ENCODE data around the gene NID1. TPM values are rescaled to one million over a fixed set of nuclear protein-coding genes. Genes with fewer than 3 reads are reported as not detected.
"Not testable (repeated sequence)": the region's sequence is repeated elsewhere in the genome, so short reads cannot be mapped to it uniquely, and the experiment has no call there.

The NID1 gene
- total and polyA plus RNA-seq, 10 donors, result 6.8 to 178 (median 81.2) TPM

DNA sequence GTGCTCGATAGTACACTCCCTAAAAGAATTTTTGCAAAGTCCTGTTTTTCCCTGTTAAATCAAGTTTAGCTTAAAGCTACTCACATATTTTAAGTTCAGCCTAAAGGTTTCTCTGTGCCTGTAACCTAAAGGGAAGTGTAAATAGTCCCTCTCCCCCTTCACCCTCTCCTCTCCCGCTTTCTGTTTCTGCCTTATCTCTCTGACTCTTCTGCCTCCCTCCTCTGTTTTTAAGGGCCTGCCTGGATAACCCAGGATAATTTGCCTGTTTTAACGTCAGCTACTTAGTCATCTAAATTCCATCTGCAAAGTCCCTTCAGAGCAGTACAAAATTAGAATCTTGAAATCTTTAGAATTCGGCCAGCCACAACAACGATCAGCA lies 92.6 kb downstream of the NID1 start:
- WGBS, 5 donors, result 30 to 46% (median 39%) methylated on average over 5 of the region's 5 CpGs
- intact Hi-C loops (cut with DNase I; ENCODE audit: low total_unique reads), result loop anchor here (5.0 kb wide), 1 partner anchor 455 kb away; no protein-coding TSS in a partner anchor

DNA sequence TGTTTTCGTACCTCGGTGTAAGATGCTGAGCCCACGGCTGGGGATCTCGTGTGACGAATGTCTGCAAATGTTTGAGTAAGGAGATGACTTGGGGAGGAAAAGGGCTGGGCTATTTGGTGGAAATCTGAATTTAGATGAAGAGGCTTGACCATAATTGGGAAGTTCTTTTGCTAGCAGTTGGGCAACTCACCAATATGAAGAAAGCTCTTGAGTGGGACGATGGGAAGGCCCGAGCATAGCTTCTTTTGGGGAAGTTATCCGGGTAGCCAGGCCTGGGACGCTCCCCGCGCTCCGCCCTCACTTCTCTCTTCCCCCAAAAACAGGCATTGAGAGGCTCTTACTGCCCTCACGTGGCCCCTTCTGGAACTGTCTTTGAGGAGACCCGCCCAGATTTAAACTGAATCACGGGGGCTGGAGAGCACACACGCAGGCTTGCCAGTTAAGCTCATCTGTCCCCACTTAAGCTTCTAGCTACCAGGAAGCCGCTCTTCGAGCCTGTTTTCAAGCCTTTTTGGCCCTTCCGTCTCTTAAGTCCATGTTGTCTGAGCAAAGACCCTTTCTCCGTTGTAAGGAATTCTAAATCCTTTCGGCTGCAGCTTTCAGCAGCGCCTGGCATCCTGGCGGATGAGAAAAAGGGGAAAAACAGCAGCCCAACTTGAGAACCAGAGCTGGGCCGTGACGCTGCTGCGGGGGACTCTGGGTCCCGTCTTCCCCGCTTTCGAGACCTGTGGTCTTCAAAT lies 93.1 kb downstream of the NID1 start:
- H3K36me3 ChIP-seq, result peaks cover 0 to 10% (median 0%) of the 10 kb centered on the region in 6 donors
- peak overlapping the region; percentile 58 to 95 (median 90) for H3K27ac ChIP-seq
- H3K27me3 ChIP-seq (replicated peaks in 1 of 7), result no peaks in the 10 kb centered on the region
- TF ChIP-seq, protein P1, sequence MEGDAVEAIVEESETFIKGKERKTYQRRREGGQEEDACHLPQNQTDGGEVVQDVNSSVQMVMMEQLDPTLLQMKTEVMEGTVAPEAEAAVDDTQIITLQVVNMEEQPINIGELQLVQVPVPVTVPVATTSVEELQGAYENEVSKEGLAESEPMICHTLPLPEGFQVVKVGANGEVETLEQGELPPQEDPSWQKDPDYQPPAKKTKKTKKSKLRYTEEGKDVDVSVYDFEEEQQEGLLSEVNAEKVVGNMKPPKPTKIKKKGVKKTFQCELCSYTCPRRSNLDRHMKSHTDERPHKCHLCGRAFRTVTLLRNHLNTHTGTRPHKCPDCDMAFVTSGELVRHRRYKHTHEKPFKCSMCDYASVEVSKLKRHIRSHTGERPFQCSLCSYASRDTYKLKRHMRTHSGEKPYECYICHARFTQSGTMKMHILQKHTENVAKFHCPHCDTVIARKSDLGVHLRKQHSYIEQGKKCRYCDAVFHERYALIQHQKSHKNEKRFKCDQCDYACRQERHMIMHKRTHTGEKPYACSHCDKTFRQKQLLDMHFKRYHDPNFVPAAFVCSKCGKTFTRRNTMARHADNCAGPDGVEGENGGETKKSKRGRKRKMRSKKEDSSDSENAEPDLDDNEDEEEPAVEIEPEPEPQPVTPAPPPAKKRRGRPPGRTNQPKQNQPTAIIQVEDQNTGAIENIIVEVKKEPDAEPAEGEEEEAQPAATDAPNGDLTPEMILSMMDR (IDR thresholded peaks at IDR 0.05 in 8 of 11, conservative IDR thresholded peaks at IDR 0.05 in 3 of 11), result peak; percentile 85 to 97 (median 91)
- peak in 1 of 3 donors; percentile 21 for TF ChIP-seq POLR2A (IDR thresholded peaks at IDR 0.05)
- TF ChIP-seq POLR2AphosphoS5 (IDR thresholded peaks at IDR 0.05), result peak; percentile 4 to 91 (median 79)
- intact Hi-C loops (cut with DNase I; ENCODE audit: low total_unique reads), result loop anchor here (5.0 kb wide), 1 partner anchor 454 kb away; no protein-coding TSS in a partner anchor
- H3K4me1 ChIP-seq, result peaks cover 10 to 40% (median 21%) of the 10 kb centered on the region in 6 donors
- peak; percentile 95 for DNase-seq
- WGBS, 5 donors, result 6 to 16% (median 8%) methylated on average over 25 to 29 of the region's 29 CpGs
- no peaks in the 10 kb centered on the region for H3K9me3 ChIP-seq
- peak overlapping the region in 7 of 8 donors; percentile 6 to 58 (median 27) for H3K4me3 ChIP-seq

More for the DNA sequence above, 92.6 kb downstream of the NID1 start:
- peaks cover 0 to 16% (median 2%) of the 10 kb centered on the region in 6 donors for H3K36me3 ChIP-seq
- peak overlapping the region in 7 of 8 donors; percentile 6 to 58 (median 27) for H3K4me3 ChIP-seq
- TF ChIP-seq POLR2A (IDR thresholded peaks at IDR 0.05) (no peak), POLR2AphosphoS5 (IDR thresholded peaks at IDR 0.05) (no peak)
- TF ChIP-seq, protein P1 (IDR thresholded peaks at IDR 0.05 in 8 of 11, conservative IDR thresholded peaks at IDR 0.05 in 3 of 11), result no peak
- peak overlapping the region; percentile 58 to 95 (median 90) for H3K27ac ChIP-seq
- peaks cover 0 to 4% (median under 1%) of the 10 kb centered on the region in 8 donors for H3K9me3 ChIP-seq
- no peak for DNase-seq
- no peaks in the 10 kb centered on the region for H3K27me3 ChIP-seq (replicated peaks in 1 of 7)
- peaks cover 10 to 38% (median 21%) of the 10 kb centered on the region in 6 donors for H3K4me1 ChIP-seq

DNA sequence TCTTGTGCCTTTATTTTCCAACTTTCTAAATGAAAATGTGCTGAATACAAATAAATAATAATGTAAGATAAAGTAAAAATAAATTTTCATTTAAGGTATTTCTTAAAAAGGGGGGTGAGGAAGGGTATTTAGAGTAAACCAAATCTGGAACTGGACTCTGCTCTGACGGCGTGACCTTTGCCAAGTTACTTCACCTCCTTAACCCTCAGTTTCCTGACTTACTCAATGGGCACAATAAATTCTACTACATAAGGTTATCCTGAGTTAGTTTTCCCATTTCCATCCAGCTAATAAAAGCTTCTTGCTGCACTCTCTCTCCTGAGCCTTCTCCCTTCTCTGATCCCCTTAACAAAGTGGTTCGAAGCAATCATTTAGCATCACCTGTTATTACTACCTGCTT lies 93.9 kb downstream of the NID1 start:
- H3K27ac ChIP-seq, result peak overlapping the region; percentile 58 to 95 (median 90)
- peaks cover 10 to 46% (median 22%) of the 10 kb centered on the region in 6 donors for H3K4me1 ChIP-seq
- intact Hi-C loops (cut with DNase I; ENCODE audit: low total_unique reads), result loop anchor here (5.0 kb wide), 1 partner anchor 454 kb away; no protein-coding TSS in a partner anchor
- peak overlapping the region in 1 of 8 donors; percentile 58 for H3K4me3 ChIP-seq
- TF ChIP-seq POLR2A (IDR thresholded peaks at IDR 0.05) (no peak), POLR2AphosphoS5 (IDR thresholded peaks at IDR 0.05) (no peak)
- no peaks in the 10 kb centered on the region for H3K27me3 ChIP-seq (replicated peaks in 1 of 7)
- H3K36me3 ChIP-seq, result peaks cover 0 to 7% (median 0%) of the 10 kb centered on the region in 6 donors
- no peak for DNase-seq
- 42 to 72% (median 57%) methylated on average over 3 of the region's 3 CpGs for WGBS, 5 donors
- H3K9me3 ChIP-seq, result no peaks in the 10 kb centered on the region

DNA sequence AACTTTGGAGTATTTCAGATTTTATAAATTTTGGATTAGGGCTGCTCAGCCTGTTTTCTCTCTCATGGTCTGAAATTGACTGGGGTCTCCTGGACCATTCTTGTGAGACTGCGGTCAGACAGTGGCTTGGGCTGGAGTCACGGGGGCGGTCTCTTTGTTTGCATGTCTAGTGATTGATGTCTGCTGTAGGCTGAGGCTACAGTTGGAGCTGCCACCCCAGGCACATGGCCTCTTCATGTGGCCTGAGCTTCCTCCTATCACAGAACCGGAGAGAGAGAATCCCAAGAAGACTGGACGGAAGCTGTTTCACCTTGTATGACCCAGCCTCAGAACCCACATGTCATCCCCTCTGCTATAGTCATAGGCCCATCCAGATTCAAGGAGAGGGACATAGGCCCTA lies 96.1 kb downstream of the NID1 start:
- 68 to 95% (median 94%) methylated on average over 5 of the region's 5 CpGs for WGBS, 5 donors
- TF ChIP-seq, protein P1 (IDR thresholded peaks at IDR 0.05 in 8 of 11, conservative IDR thresholded peaks at IDR 0.05 in 3 of 11), result no peak
- TF ChIP-seq POLR2A (IDR thresholded peaks at IDR 0.05) (no peak), POLR2AphosphoS5 (IDR thresholded peaks at IDR 0.05) (no peak)
- DNase-seq, result no peak
- H3K27ac ChIP-seq, result no peak overlapping the region
- peaks cover 10 to 47% (median 23%) of the 10 kb centered on the region in 6 donors for H3K4me1 ChIP-seq
- no peaks in the 10 kb centered on the region for H3K27me3 ChIP-seq (replicated peaks in 1 of 7)
- H3K4me3 ChIP-seq, result no peak overlapping the region
- no peaks in the 10 kb centered on the region for H3K9me3 ChIP-seq
- no peaks in the 10 kb centered on the region for H3K36me3 ChIP-seq
- intact Hi-C loops (cut with DNase I; ENCODE audit: low total_unique reads), result loop anchor here (5.0 kb wide), 1 partner anchor 127 kb away; no protein-coding TSS in a partner anchor

DNA sequence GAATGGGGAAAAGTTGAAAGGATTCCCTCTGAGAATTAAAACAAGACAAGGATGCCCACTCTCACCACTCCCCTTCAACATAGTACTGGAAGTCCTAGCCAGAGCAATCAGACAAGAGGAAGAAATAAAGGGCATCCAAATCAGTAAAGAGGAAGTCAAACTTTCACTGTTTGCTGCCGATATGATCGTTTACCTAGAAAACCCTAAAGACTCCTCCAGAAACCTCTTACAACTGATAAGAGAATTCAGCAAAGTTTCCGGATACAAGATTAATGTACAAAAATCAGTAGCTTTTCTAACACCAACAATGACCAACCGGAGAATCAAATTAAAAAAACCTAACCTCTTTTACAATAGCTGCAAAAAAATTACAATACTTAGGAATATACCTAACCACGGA lies 98.8 kb downstream of the NID1 start:
- WGBS, 5 donors, result 37 to 55% (median 46%) methylated on average over 5 of the region's 5 CpGs

More for the DNA sequence above, 98.8 kb downstream of the NID1 start:
- not testable (repeated sequence) for DNase-seq; H3K27ac ChIP-seq; H3K27me3 ChIP-seq (replicated peaks in 1 of 7); H3K4me3 ChIP-seq; H3K9me3 ChIP-seq; H3K36me3 ChIP-seq
- intact Hi-C loops (cut with DNase I; ENCODE audit: low total_unique reads), result loop anchor here (5.0 kb wide), 1 partner anchor 124 kb away; no protein-coding TSS in a partner anchor
- peaks cover 3 to 27% (median 7%) of the 10 kb centered on the region in 6 donors for H3K4me1 ChIP-seq

Measured in spleen (tissue), 11 donors.